Measurements from ENCODE around the gene ANTKMT.

The ANTKMT gene

GRCh38 chr16:720990-721764 is at the start of gene ANTKMT:
TSS of gene ANTKMT (plus strand) at chr16:721146. CDS start at chr16:721275, 129 bp downstream.
- CTCF ChIA-PET = interaction anchor here (1.0 to 2.8 kb wide), 3 partner anchors 12 to 83 kb away, joined by 4 to 7 read pairs (median 4); no protein-coding TSS in a partner anchor
- TF ChIP-seq FOXK2 (IDR thresholded peaks at IDR 0.05) (no peak), ZNF384 (IDR thresholded peaks at IDR 0.05) (no peak), LEF1 (IDR thresholded peaks at IDR 0.05; ENCODE audit: borderline replicate concordance) (peak; percentile 87), TARDBP (IDR thresholded peaks at IDR 0.05) (no peak), L3MBTL2 (conservative IDR thresholded peaks at IDR 0.05) (peak; percentile 93), ARNT (IDR thresholded peaks at IDR 0.05) (0 out of 2 replicates have a peak, but pooled peaks have one; percentile 26), CTBP1 (IDR thresholded peaks at IDR 0.05; ENCODE audit: borderline replicate concordance) (no peak), BHLHE40 (IDR thresholded peaks at IDR 0.05; ENCODE audit: borderline replicate concordance) (no peak), SP1 (IDR thresholded peaks at IDR 0.05) (no peak), NFRKB (IDR thresholded peaks at IDR 0.05) (no peak), FOXA1 (IDR thresholded peaks at IDR 0.05) (no peak), PKNOX1 (IDR thresholded peaks at IDR 0.05) (no peak; the same call in none of the 2 replicates), ELF4 (IDR thresholded peaks at IDR 0.05) (no peak)
- POLR2A ChIA-PET = interaction anchor here (0.8 to 4.1 kb wide), 23 partner anchors 8 to 66 kb away, joined by 3 to 47 read pairs (median 5); partner anchors contain the start of genes CHTF18, CIAO3, JMJD8 and MSLN
- peak; percentile 89 for DNase-seq (ENCODE audit: extremely low spot score)

GRCh38 chr16:671353-672131 is 49.4 kb upstream of the ANTKMT start:
- no peak for DNase-seq (ENCODE audit: extremely low spot score)
- TF ChIP-seq ARNT (IDR thresholded peaks at IDR 0.05) = no peak
- no peak for TF ChIP-seq FOXK2 (IDR thresholded peaks at IDR 0.05)
- no peak for TF ChIP-seq FOXA1 (IDR thresholded peaks at IDR 0.05)
- TF ChIP-seq BHLHE40 (IDR thresholded peaks at IDR 0.05; ENCODE audit: borderline replicate concordance) = no peak
- no peak for TF ChIP-seq TARDBP (IDR thresholded peaks at IDR 0.05)
- TF ChIP-seq FOXM1 (IDR thresholded peaks at IDR 0.05; ENCODE audit: borderline replicate concordance) = no peak
- ChIA-PET POLR2A (interaction anchor here (1.1 to 2.1 kb wide), 2 partner anchors 10 to 24 kb away, joined by 3 to 9 read pairs; partner anchors contain the start of gene STUB1), CTCF (no interaction called here)

- TF ChIP-seq PKNOX1 (IDR thresholded peaks at IDR 0.05) = no peak
- TF ChIP-seq FOXA1 (IDR thresholded peaks at IDR 0.05) = no peak
- TF ChIP-seq FOXK2 (IDR thresholded peaks at IDR 0.05) = no peak
- no peak for TF ChIP-seq TARDBP (IDR thresholded peaks at IDR 0.05)
- no peak for TF ChIP-seq ARNT (IDR thresholded peaks at IDR 0.05)
- TF ChIP-seq SUZ12 (IDR thresholded peaks at IDR 0.05) = no peak
- TF ChIP-seq CTBP1 (IDR thresholded peaks at IDR 0.05; ENCODE audit: borderline replicate concordance) = no peak
- no peak for TF ChIP-seq LEF1 (IDR thresholded peaks at IDR 0.05; ENCODE audit: borderline replicate concordance)
- no peak for TF ChIP-seq ELF4 (IDR thresholded peaks at IDR 0.05)
- TF ChIP-seq BHLHE40 (IDR thresholded peaks at IDR 0.05; ENCODE audit: borderline replicate concordance) = no peak
- no peak for TF ChIP-seq HDGF (IDR thresholded peaks at IDR 0.05; ENCODE audit: borderline replicate concordance)
- TF ChIP-seq NFRKB (IDR thresholded peaks at IDR 0.05) = no peak
- no peak for TF ChIP-seq SP1 (IDR thresholded peaks at IDR 0.05)
- TF ChIP-seq FOXM1 (IDR thresholded peaks at IDR 0.05; ENCODE audit: borderline replicate concordance) = no peak
- ChIA-PET POLR2A (interaction anchor here (2.1 kb wide), 1 partner anchor 9 kb away, joined by 9 read pairs; the partner anchor contains the start of gene STUB1), CTCF (no interaction called here)
- no peak for DNase-seq (ENCODE audit: extremely low spot score)
Observed at GRCh38 chr16:672371-672770, 48.6 kb upstream of the ANTKMT start.

- POLR2A ChIA-PET = interaction anchor here (0.6 to 2.1 kb wide), 5 partner anchors 8 to 289 kb away, joined by 3 to 9 read pairs (median 3); partner anchors contain the start of gene STUB1
- no peak for DNase-seq (ENCODE audit: extremely low spot score)
- CTCF ChIA-PET = no interaction called here
- no peak for TF ChIP-seq BHLHE40 (IDR thresholded peaks at IDR 0.05; ENCODE audit: borderline replicate concordance)
- TF ChIP-seq ARNT (IDR thresholded peaks at IDR 0.05) = no peak
- no peak for TF ChIP-seq SUZ12 (IDR thresholded peaks at IDR 0.05)
- no peak for TF ChIP-seq FOXK2 (IDR thresholded peaks at IDR 0.05)
Observed at GRCh38 chr16:672851-673250, 48.1 kb upstream of the ANTKMT start.

GRCh38 chr16:673399-673991 is 47.5 kb upstream of the ANTKMT start:
- ChIA-PET POLR2A (interaction anchor here (0.6 to 2.1 kb wide), 5 partner anchors 8 to 289 kb away, joined by 3 to 9 read pairs (median 3); partner anchors contain the start of gene STUB1), CTCF (no interaction called here)
- DNase-seq (ENCODE audit: extremely low spot score) = no peak
- TF ChIP-seq ELF4 (IDR thresholded peaks at IDR 0.05) = no peak
- no peak for TF ChIP-seq SP1 (IDR thresholded peaks at IDR 0.05)
- TF ChIP-seq FOXA1 (IDR thresholded peaks at IDR 0.05) = no peak

GRCh38 chr16:674214-674881 is 46.6 kb upstream of the ANTKMT start:
- DNase-seq (ENCODE audit: extremely low spot score) = no peak
- ChIA-PET POLR2A (interaction anchor here (0.6 to 2.2 kb wide), 2 partner anchors 10 to 15 kb away, joined by 3 to 6 read pairs; partner anchors contain the start of gene JMJD8), CTCF (no interaction called here)

More at GRCh38 chr16:674214-674881, 46.6 kb upstream of the ANTKMT start:
- TF ChIP-seq ELF4 (IDR thresholded peaks at IDR 0.05) = no peak
- TF ChIP-seq LEF1 (IDR thresholded peaks at IDR 0.05; ENCODE audit: borderline replicate concordance) = no peak
- TF ChIP-seq PKNOX1 (IDR thresholded peaks at IDR 0.05) = no peak
- TF ChIP-seq SP1 (IDR thresholded peaks at IDR 0.05) = no peak
- no peak for TF ChIP-seq L3MBTL2 (conservative IDR thresholded peaks at IDR 0.05)
- TF ChIP-seq CTBP1 (IDR thresholded peaks at IDR 0.05; ENCODE audit: borderline replicate concordance) = no peak
- TF ChIP-seq TARDBP (IDR thresholded peaks at IDR 0.05) = no peak
- TF ChIP-seq ZNF384 (IDR thresholded peaks at IDR 0.05) = no peak
- TF ChIP-seq FOXA1 (IDR thresholded peaks at IDR 0.05) = no peak
- no peak for TF ChIP-seq ARNT (IDR thresholded peaks at IDR 0.05)

Data from HEK293T (cell line).